Nephron (organoid): ENCODE data around the gene ARHGAP10.

Experiments
- H3K27ac Mint-ChIP-seq, 3 experiments: 2 replicates each; pipeline ENCODE4 v1.8.0; 2020; ENCODE audit warnings: mixed read lengths in 3 of 3, mild to moderate bottlenecking in 2 of 3, moderate library complexity in 1 of 3
- H3K27me3 Mint-ChIP-seq: 2 replicates; pipeline ENCODE4 v1.8.0; 2021; ENCODE audit warnings: low read depth, mild to moderate bottlenecking, moderate library complexity, mixed read lengths
- H3K36me3 Mint-ChIP-seq: 2 replicates; pipeline ENCODE4 v1.8.0; 2020; ENCODE audit warnings: low read depth, mixed read lengths
- H3K4me1 Mint-ChIP-seq: 2 replicates; pipeline ENCODE4 v1.8.0; 2020; ENCODE audit warnings: mixed read lengths
- H3K4me3 Mint-ChIP-seq, 3 experiments: 2 replicates each; pipeline ENCODE4 v1.8.0; 2020; ENCODE audit warnings: mild to moderate bottlenecking in 3 of 3, mixed read lengths in 3 of 3, moderate library complexity in 2 of 3
- H3K9me3 Mint-ChIP-seq: 2 replicates; pipeline ENCODE4 v1.8.0; 2020; ENCODE audit warnings: mixed read lengths
- TF ChIP-seq, protein P1 (sequence below), 3 experiments: fragments of 200-600 bp; sonication (generic); IDR thresholded peaks; one replicate each; pipeline ENCODE4 v1.5.0; 2021; ENCODE audit warnings: antibody characterized with exemption in 3 of 3; ENCODE audit not compliant: unreplicated experiment in 3 of 3

ARHGAP10 gene

DNA sequence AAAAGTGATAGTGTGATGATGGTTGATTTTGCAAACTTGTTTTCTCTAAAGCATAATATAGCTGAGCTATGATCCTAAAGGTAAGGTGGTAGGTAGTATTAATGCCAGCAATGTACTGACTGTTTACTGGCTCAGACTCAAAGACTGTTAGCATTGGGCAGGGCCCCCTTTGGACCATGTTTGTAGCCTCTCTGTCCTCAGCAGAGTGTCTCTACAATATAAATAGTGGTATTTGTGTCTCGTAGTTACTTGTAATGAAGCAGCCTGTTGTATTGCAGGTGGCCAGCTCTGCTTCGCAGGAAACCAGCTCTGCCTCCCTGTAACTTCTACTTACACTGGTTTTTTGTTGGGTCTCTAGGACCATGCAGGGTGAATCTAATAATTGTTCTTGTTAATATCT is 70.5 kb downstream of the ARHGAP10 start:
- H3K36me3 Mint-ChIP-seq: peaks cover 3% of the 10 kb centered on the region
- no peak overlapping the region for H3K4me3 Mint-ChIP-seq
- H3K27ac Mint-ChIP-seq: no peak overlapping the region

GRCh38 chr4:147805946-147806345 is 74.1 kb downstream of the ARHGAP10 start:
- Mint-ChIP-seq H3K4me3 (no peak overlapping the region), H3K9me3 (no peaks in the 10 kb centered on the region), H3K36me3 (no peaks in the 10 kb centered on the region), H3K4me1 (peaks cover 40% of the 10 kb centered on the region), H3K27ac (no peak overlapping the region), H3K27me3 (no peaks in the 10 kb centered on the region)
- TF ChIP-seq, protein P1, sequence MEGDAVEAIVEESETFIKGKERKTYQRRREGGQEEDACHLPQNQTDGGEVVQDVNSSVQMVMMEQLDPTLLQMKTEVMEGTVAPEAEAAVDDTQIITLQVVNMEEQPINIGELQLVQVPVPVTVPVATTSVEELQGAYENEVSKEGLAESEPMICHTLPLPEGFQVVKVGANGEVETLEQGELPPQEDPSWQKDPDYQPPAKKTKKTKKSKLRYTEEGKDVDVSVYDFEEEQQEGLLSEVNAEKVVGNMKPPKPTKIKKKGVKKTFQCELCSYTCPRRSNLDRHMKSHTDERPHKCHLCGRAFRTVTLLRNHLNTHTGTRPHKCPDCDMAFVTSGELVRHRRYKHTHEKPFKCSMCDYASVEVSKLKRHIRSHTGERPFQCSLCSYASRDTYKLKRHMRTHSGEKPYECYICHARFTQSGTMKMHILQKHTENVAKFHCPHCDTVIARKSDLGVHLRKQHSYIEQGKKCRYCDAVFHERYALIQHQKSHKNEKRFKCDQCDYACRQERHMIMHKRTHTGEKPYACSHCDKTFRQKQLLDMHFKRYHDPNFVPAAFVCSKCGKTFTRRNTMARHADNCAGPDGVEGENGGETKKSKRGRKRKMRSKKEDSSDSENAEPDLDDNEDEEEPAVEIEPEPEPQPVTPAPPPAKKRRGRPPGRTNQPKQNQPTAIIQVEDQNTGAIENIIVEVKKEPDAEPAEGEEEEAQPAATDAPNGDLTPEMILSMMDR (IDR thresholded peaks at IDR 0.05; ENCODE audit: unreplicated experiment in 3 of 3): no peak

More for the DNA sequence above, 70.5 kb downstream of the ARHGAP10 start:
- Mint-ChIP-seq H3K9me3 (no peaks in the 10 kb centered on the region), H3K27me3 (no peaks in the 10 kb centered on the region), H3K4me1 (peaks cover 26% of the 10 kb centered on the region)
- TF ChIP-seq, protein P1 (IDR thresholded peaks at IDR 0.05; ENCODE audit: unreplicated experiment in 3 of 3): no peak

DNA sequence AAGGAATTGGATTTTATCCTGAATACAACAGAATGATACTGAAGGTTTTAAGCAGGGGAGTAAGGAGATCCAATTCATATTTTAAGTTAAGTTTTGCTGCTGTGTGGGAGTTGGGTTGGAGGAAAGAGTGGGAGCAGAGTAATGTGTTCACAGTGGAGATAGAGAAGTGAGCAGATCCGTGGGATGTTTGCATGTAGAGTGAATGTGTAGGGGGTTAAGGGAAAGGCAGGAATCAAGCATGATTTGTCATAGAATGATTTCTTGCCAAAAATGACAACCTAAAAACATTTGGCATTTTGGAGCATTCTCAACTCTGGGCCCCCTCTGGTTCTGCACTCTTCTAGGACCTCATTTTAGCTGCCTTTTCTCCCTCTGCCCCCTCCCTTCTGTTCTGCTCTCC is 76.6 kb downstream of the ARHGAP10 start:
- TF ChIP-seq, protein P1 (IDR thresholded peaks at IDR 0.05; ENCODE audit: unreplicated experiment in 3 of 3): no peak
- Mint-ChIP-seq H3K9me3 (no peaks in the 10 kb centered on the region), H3K27ac (peak overlapping the region; percentile 61 to 73 (median 70)), H3K27me3 (no peaks in the 10 kb centered on the region), H3K36me3 (no peaks in the 10 kb centered on the region), H3K4me3 (no peak overlapping the region), H3K4me1 (peaks cover 32% of the 10 kb centered on the region)

DNA sequence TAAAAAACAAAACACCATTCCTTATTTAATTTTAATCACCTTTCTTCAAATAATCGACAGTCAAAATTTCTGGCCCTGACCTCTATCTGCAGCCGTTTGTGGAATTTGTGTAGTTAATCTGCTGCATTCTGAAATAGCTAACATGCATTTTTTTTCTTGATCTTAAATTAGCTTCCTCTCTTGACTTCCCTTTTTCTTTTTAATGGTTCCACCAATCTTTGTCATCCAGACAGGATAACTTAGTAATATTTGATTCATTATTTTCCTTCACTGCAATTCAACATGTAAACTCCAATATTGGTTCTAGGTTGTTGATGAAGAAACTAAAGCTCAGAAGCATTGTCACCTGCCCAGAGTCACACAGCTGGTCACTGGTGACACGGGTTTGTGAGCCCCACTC is 77.3 kb downstream of the ARHGAP10 start:
- Mint-ChIP-seq H3K36me3 (no peaks in the 10 kb centered on the region), H3K27ac (peak overlapping the region in 1 of 3 experiments; percentile 11), H3K4me3 (no peak overlapping the region), H3K9me3 (no peaks in the 10 kb centered on the region), H3K27me3 (no peaks in the 10 kb centered on the region), H3K4me1 (peaks cover 40% of the 10 kb centered on the region)
- TF ChIP-seq, protein P1 (IDR thresholded peaks at IDR 0.05; ENCODE audit: unreplicated experiment in 3 of 3): no peak

- Mint-ChIP-seq H3K4me1 (peaks cover 47% of the 10 kb centered on the region), H3K27ac (no peak overlapping the region), H3K9me3 (no peaks in the 10 kb centered on the region), H3K36me3 (no peaks in the 10 kb centered on the region), H3K27me3 (no peaks in the 10 kb centered on the region), H3K4me3 (no peak overlapping the region)
- TF ChIP-seq, protein P1 (IDR thresholded peaks at IDR 0.05; ENCODE audit: unreplicated experiment in 3 of 3): no peak
Observed at GRCh38 chr4:147811878-147812277, 80.0 kb downstream of the ARHGAP10 start.

GRCh38 chr4:147813109-147813773 is 81.4 kb downstream of the ARHGAP10 start:
- Mint-ChIP-seq H3K36me3 (no peaks in the 10 kb centered on the region), H3K4me1 (peaks cover 39% of the 10 kb centered on the region), H3K27me3 (no peaks in the 10 kb centered on the region), H3K4me3 (no peak overlapping the region), H3K9me3 (no peaks in the 10 kb centered on the region), H3K27ac (peak overlapping the region; percentile 29 to 67 (median 60))
- TF ChIP-seq, protein P1 (IDR thresholded peaks at IDR 0.05; ENCODE audit: unreplicated experiment in 3 of 3): no peak
